HG03064 (cell line): ENCODE results near the gene TBC1D5.

Source experiments
- ATAC-seq: cut with Tn5 transposase; IDR thresholded peaks from one replicate; pipeline ENCODE4 v1.9.1; 2021; ENCODE audit warnings: low read depth; ENCODE audit not compliant: unreplicated experiment

Gene TBC1D5

DNA sequence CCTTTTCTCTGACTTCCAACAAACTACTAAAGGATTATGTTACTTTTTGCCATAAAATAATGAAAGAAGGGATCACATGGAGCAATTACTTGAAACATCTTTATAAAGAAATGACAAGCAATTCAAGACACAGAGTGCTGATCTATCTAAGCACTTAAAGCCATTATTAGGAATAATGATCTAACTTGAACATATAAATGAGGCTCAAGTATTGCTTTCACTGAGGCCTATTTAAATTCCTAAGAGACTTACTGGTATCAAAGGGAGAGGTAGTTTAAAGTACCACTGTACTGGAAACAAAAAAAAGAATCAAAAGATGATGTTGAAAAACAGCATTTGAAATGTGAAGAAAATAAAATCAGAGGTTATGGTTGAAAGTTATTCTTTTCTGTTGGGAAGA, 482.2 kb downstream of the TBC1D5 start:
- no peak for ATAC-seq

DNA sequence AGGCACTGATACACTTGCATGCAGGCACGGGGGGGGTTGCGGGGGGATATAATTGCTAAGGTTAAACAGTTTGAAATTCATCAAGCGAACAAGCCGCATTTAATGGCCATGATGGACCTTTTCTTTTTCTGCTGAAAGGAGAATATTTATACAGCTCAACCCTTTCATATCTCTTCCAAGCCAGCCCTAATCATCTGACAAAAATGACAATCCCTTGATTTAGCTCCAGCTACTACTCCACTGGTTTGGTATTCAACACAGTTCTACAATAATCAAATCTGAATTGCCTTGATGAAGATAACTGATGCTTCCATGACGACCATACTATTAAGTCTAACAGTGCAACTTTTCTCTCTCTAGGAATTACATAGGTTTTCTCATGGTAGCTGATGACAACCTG, 482.7 kb downstream of the TBC1D5 start:
- no peak for ATAC-seq

DNA sequence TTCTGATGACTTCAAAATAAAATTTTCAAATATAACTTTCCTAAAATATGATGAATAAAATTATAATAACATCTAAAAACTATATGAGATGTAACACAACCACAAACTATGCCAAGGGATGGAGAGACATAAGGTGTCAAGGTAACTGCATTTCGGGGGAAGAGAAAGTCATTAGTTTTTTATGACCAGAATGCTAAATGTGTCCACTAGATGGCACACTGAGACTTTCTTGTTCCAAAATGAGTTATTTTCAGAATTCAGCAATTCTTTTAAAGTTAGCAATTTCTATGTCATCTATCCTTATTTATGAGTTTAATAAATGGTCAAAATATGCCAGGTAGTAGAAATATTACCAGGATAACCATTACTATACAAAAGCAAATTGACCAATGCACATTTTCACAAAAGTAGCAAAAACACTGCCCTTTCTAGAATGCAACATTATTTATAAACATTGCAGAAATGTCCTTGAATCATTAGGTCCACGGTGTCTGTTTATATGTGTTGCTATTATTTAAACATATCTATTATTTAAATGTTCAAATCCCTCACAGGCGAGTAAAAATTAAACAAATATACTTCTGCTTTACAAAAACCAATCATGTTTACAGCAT, 483.5 kb downstream of the TBC1D5 start:
- ATAC-seq, result no peak

DNA sequence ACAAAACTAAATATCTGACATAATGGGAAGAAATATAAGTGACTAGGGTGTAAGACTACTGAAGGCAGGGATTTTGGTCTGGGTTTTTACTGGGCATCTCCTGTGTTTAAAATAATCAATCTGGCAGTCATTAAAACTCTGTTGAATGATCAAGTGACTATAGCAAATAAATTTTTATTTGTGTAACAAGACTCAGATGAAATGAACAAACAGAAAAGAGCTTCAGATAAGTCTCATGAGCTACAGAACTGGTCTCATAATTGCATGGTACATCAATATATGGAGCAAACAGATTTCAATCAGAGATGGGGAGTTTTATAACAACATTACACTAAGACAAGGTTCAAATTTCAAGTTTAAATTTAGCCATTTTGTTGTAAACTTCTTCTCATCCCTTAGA, 485.2 kb downstream of the TBC1D5 start:
- ATAC-seq, result no peak

DNA sequence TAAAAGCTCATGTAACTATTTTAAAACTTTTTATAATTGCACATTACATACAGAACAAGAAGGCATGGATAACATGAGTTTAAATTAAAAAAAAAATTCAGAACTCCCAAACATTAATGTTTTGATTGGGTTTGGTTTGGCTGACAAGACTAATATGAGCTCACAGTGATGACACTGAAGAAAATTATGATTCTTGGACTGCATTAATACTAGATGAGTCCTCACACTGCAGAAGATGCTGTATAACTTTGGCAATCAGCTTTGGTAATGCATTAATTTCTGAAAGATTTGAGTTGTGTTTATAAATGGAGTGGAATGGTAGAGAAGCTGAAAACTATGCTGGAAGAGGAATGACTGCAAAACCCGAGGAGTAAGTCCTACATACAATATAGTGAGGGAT, 498.8 kb downstream of the TBC1D5 start:
- ATAC-seq, result no peak

DNA sequence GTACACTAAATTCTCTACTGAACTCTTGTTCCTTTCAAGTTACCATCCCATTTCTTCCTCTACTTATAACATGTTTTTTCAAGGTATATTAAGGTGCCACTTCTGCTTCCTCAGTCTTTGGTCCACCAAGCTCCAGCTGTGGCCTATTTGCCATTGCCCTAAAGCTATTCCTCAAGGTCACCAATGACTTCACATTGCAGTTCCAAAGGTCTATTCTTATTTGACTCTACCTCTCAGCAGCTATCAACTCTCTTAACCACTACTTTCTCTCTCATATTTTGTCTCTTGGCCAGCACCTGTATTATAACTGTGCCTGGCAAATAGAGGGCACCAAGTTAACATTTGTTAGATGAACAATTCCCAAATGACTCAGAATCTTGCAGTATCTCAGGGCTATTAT, 503.0 kb downstream of the TBC1D5 start:
- no peak for ATAC-seq

DNA sequence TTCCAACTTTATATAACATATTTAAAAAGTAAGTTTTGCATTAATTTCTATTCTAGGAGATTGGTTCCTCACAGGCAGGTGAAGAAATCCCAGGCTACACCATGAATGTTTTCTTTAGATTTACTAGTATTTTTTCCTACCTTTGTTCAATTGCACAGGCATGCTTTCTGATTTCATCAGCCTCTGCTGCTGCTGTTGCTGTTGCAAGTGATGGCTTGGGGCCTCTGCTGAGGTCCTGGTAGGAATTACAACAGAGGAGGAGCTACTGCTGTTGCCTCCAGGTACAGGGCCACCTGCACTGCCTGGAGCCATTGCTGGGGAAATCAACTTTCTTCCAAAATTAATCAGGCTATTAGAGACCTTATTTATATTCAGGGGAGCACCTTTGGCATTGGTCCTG, 504.4 kb downstream of the TBC1D5 start:
- ATAC-seq, result no peak

DNA sequence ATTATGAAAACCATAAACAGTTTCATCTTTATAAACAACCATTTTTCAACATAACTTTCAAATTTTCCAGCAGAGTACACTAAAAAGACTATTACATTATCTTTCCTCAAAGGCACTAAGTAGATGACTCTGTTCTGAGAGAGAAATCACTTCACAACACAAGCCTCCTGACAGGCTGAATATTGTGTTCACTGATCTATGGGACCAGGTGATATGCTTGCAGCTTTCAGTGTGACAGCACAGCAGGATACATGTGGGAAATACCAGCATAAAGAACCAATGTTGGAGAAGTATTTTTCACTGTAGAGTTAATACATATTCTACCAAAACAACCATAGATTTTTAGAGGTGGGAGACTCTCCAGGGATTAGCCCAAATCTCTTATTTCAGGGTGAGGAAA, 507.1 kb downstream of the TBC1D5 start:
- no peak for ATAC-seq

DNA sequence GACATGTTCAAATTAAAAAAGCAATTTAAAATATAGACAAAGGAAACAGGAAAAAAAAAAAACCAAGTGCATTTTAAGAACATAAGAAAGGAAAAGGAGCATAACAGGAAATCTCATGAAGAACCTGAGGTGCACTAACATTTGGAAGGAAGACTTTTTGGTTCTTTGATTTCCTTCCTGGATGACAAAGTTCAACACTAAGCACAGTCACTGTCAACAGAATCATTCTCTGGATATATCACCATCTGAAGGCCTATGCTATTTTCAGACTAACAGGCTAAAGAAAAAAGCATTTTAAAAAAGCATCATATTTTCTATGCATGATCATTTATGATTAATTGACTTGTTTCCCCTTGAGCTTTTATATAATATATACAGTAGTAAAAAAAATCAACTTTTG, 508.0 kb downstream of the TBC1D5 start:
- ATAC-seq, result no peak

DNA sequence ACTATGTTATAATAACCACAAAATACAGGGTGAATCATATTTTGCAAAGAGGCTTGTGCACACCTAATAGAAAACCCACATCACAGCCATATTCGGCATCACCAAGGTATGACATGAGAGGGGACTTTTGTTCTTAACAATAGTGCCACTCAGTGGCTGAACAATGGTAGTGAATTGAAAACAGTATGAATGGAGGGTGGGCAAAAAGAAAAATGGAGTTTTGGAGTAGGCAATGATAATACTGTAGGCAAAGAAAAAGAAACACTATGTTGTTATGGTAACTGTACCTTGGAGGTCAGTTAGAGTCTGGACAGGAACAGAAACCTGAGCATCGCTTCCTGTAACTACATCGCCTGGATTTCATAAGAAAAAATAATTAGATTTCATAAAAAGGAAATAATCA, 509.0 kb downstream of the TBC1D5 start:
- peak; percentile 83 for ATAC-seq

DNA sequence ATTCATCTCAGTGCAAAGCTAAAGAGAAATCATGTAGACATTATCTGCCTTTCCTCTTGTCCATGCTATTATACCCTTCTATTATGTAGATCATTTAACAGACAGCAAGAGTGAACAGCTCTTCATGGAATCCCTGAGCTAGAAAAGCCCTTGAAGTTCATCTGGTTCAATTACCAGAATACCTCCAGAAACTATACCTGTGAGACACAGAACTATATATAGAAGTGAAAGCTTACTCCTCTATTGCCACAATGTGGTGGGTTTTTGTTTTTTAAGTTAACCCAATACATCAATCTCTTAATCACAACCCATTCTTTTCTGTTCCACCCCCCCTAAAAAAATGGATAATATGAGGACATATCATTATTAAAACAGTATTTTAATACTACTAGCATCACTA, 510.0 kb downstream of the TBC1D5 start:
- no peak for ATAC-seq

DNA sequence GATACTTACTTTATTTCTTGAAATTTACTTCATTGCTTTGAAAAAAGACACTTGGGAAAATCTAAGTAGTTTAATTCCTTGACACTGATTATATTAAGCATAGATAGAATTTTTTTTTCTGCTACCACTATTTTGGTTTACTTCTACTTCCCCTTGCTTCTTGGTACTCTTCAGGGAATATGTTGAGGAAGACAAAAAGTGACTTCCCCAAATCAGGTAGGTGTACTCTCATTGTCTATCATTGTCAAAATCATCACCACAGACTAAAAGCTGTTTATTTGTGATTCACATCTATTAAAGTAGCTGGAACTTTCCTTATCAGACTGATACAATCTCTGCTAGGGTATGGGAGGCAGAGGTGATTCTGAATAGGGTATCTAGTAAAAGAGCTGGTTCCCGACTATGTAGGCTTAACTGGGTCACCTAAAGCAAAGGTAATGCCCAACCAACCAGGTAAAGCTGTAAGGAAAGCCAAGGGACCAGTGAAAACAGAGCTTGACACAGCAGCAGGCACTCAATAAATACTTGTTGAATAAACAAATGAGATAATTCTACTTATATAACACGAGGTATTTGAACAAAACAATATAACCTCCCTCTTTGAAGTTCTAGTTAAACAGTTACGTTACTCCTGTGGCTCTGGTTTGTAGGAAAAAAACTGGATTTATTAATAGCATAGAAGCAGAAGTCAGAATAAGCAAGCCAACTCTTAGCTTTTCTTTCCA, 510.7 kb downstream of the TBC1D5 start:
- ATAC-seq, result no peak

DNA sequence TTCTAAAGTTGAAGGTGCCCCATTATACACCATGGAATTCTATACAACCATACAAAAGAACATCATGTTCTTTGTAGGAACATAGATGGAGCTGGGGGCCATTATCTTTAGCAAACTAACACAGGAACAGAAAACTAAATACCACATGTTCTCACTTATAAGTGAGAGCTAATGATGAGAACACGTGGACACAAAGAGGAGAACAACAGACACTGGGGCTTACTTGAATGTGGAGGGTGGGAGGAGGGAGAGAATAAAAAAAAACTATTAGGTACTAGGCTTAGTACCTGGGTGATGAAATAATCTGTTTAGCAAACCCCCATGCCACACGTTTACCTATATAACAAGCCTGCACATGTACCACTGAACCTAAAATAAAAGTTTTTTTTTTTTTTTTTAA, 515.0 kb downstream of the TBC1D5 start:
- no peak for ATAC-seq

DNA sequence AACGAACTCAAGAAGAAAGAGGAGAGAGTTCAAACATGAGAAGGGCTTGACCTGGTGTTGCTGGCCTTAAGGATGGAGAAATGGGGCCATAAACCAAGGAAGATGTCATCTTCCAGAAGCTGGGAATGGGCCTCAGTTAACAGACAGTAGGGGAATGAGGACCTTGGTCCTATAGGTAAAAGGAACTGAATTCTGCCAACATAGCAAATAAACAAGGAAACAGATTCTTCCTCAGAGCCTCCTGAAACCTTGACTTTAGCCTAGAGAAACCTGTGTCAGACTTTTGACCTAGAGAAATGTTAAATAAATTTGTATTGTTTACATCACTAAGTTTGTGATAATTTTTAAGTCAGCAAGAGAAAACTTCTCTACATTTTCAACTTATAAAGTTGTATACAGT, 520.9 kb downstream of the TBC1D5 start:
- no peak for ATAC-seq

DNA sequence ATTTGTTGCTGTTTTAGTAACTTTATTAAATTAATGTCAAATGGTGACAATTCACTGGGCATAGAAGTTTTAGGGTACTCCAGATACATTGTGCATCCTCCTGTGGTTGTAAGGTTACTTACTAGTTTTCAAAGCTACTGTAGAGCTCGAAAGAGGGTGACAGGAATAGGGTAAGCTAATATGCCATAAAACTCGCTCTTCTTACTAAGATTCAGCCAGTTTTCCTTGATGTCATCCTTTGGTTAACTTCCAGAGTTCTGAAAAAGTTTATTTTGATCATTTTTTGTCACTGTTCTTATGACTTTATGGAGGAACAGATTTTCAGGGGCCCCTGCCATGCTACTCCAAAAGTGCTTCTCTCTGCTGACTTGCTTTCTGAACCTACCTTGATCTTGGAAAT, 522.8 kb downstream of the TBC1D5 start:
- no peak for ATAC-seq

DNA sequence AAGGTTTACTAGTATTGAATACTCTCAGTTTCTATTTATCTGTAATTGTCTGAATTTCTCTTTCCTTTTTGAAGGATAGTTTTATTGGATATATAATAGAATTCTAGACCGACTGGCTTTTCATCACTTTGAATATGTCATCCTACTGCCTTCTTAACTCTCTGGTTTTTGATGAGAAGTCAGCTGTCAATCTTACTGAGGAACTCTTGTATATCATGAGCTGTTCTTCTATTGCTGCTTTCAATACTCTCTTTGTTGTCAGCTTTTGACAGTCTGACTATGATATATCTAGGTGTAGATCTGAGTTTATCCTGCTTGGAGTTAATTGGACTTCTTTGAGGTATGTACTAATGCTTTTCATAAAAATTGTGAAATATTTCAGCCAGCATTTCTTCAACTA, 523.8 kb downstream of the TBC1D5 start:
- no peak for ATAC-seq

DNA sequence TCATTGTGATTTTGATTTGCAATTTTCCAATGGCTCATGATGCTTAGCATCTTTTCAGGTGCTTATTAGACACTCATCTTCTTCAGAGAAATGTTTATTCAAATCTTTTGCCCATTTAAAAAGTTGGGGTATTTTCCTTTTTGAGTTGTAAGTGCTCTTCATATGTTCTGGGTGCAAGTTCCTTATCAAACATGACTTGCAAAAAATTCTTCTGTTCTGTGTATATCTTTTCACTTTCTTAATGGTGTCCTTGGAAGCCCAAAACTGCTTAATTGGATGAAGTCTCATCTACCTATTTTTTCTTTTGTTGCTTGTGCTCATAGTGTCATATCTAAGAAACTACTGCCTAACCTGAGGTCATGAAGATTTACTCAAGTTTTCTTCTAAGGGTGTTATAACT, 524.8 kb downstream of the TBC1D5 start:
- no peak for ATAC-seq

DNA sequence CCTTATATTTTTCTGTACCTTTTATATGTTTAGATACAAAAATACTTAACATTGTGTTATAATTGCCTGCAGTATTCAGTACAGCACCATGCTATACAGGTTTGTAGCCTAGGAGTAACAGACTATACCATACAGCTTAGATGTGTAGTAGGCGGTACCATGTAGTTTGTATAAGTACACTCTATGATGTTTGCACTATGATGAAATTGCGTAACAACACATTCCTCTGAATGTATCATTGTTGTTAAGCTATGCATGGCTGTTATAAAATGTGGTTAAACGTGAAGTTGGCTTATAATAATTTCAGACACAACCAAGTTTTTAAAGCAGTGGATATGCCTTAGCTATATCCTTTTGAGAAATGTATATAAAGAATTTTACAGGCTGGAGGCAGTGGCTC, 529.3 kb downstream of the TBC1D5 start:
- no peak for ATAC-seq

DNA sequence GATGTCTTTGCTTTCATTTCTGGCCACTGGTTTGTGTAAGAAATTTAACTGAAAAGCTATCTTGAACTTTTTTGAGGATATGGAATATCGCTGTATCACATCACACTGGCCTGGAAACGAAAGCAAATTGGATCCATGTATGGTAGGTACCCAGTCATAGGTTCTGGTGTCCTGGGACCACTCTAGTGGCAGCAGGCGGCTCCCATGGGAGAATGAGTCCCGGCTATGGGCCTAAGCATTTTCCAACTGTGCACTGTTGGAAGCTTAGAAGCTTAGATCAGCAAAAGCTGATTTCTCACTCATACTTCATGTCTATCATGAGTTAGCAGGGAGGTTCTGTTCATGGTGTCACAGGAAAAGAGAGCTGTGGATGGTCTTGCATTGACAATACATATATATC, 534.5 kb downstream of the TBC1D5 start:
- no peak for ATAC-seq

DNA sequence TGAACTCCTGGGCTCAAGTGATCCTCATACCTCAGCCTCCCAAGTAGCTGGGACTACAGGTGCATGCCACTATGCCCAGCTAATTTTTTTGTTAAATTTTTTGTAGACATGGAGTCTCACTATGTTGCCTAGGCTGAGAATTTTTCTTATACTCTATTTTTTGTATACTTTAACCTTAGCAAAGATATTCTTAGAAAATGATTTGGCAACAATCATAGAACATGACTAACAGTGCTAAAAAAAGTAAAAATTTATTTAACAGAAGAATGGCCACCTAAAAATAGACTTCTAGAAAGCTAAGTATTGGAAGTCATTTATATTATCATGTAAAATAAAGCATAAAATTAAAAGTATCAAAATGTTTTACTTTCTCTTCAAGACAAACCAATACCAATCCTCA, 535.4 kb downstream of the TBC1D5 start:
- no peak for ATAC-seq

DNA sequence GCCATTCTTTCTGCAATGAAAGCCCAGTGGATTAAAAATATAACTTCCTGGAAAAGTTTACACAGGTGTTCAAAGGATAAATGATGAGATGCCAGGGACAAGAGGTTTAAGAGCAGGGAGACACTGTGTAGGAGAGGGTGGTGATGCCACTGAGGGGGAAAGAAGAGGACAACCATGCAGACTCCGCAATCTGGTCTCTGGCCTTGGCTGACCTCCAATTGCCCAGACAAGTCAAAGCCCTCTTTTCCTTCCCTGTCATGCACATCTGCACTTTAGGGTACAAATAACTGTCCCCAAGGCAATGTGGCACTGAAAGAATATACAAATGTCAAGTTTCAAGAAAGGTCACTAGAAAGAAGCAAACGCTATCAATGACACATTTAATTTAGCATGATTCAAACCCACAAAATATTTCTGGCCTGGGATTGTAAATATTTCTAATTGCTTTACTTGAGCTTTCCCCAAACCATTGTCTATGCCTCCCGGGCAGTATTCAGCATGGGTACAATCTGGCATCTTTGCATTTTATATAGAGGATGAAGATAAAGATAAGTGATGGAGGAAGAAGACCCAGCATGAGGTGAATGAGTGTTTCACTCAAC, 538.3 kb downstream of the TBC1D5 start:
- ATAC-seq, result no peak

DNA sequence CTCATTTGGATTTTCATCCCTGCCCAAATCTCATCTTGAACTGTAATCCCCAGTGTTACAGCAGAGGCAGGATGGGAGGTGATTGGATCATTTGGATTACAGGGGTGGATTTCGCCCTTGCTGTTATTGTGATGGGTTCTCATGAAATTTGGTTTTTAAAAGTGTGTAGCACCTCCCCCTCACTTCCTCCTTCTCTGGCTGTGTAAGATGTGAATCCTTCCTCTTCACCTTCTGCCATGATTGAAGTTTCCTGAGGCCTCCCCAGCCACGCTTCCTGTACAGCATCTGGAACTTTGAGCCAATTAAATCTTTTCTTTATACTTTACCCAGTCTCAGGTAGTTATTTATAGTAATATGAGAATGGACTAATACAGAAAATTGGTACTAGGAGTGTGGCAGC, 540.9 kb downstream of the TBC1D5 start:
- ATAC-seq, result no peak
